Superior temporal gyrus (tissue), 1 donor: Measurements from ENCODE around the gene CLTB.
"Not testable (repeated sequence)": the region's sequence is repeated elsewhere in the genome, so short reads cannot be mapped to it uniquely, and the experiment has no call there.

Source experiments
- DNase-seq: peaks from one replicate; pipeline ENCODE4 v3.0.0-alpha.2; 2016; ENCODE audit errors: extremely low spot score

The CLTB gene, protein sequence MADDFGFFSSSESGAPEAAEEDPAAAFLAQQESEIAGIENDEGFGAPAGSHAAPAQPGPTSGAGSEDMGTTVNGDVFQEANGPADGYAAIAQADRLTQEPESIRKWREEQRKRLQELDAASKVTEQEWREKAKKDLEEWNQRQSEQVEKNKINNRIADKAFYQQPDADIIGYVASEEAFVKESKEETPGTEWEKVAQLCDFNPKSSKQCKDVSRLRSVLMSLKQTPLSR

DNA sequence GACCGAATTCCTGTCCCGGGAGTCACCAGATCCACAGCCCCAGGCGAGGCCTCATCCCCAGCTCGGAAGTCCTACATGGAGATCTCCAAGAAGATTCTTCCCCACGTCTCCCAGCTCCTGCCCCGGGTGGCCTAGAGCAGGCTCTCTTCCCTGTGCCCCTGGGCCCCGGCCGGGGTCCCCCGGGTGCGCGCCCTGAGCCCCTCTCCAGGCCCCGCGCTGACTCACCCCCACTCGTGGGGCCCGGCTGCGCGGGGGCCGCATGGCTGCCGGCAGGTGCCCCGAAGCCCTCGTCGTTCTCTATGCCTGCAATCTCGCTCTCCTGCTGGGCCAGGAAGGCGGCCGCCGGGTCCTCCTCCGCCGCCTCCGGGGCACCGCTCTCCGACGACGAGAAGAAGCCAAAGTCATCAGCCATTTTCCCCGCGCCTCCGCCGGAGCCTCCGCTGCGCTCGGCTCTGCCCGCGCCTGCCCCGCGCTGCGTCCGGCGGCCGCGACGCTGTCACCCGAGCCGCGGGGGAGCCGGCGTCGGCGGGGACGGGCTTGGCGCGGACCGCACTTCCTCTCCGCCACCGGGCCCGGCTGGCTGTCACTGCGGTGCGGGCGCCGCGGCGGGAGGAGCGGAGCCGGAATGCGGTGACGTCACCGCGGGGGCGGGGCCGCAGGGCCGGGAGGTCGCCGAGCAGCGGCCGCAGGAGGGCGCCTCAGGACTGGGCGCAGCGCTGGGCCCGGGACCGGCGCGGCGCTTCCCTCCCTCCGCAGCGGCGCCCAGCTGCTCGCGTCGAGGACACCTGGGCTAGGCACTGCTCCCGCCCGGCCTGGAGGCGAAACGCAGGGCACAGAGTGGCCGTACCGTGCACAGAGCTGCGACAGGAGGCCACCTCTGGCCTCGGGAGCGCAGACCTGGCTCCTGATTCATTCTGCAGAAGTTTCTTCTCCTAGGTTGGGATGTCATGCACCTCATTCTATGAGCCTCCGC lies at the start of gene CLTB:
Gene CLTB, minus strand, starts transcription at position 588 of the 973 bp plus-strand sequence. Its CDS starts 176 bp downstream, at position 412.
- DNase-seq = peak; percentile 83

DNA sequence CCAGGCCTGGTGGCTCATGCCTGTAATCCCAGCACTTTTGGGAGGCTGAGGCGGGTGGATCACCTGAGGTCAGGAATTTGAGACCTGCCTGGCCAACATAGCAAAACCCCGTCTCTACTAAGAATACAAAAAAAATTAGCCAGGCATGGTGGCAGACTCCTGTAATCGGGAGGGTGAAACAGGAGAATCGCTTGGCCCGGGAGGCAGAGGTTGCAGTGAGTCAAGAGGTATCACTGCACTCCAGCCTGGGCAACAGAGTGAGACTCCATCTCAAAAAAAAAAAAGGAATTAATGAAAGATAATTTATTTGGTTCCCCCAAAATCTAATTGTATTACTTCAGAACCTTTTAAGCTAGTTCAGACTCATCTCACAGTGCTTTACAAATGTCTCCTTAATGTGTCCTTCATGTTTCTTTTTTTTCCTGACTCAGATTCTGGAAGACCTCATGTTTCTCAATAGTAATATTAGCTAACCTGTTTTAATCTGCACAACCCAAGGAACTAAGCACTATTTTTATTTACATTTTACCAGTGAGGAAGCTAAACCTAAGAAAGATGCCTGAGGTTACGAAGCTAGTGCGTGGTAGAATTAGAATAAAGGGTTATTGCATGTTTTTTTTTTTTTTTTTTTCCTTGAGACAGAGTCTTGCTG lies 46.9 kb upstream of the CLTB start:
- no peak for DNase-seq

DNA sequence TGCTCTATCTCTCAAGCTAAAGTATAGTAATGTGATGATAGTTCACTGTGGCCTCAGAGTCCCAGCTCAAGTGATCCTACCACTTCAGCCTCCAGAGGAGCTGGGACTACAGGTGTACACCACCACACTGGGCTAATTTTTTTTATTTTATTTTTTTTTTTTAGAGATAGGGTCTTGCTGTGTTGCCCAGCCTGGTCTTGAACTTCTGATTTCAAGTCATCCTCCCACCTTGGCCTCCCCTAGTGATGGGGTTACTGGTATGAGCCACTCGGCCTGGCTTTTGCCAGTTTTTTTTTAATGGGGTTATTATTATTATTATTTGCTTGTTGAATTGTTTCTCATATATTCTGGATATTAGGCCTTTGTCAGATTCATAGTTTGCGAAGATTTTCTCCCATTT lies 45.0 kb upstream of the CLTB start:
- DNase-seq = no peak

DNA sequence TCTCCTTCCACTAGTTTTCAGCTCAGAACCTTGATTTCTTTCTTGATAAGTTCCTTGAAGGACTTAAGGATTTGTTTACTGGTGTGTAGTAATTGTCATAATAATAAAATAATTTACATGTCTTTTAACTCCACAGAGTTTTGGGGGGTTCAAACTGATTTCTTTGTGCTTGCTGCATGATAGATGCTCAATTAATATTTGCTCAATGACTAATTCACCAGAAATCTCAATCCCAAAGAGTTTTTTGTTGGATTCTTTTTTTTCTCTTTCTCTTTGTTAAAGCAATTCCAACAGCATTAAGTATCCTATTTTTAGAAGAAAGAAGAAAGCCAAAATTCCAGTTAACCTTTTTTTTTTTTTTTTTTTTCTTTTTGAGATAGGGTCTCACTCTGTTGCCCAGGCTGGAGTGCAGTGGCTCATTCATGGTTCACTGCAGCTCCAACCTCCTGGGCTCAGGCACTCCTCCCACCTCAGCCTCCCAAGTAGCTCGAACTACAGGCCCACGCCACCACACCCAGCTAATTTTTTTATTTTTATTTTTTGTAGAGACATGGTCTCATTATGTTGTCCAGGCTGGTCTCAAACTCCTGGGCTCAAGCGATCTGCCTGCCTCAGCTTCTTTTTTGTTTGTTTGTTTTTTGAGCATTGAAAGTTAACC lies 42.7 kb upstream of the CLTB start:
- no peak for DNase-seq

DNA sequence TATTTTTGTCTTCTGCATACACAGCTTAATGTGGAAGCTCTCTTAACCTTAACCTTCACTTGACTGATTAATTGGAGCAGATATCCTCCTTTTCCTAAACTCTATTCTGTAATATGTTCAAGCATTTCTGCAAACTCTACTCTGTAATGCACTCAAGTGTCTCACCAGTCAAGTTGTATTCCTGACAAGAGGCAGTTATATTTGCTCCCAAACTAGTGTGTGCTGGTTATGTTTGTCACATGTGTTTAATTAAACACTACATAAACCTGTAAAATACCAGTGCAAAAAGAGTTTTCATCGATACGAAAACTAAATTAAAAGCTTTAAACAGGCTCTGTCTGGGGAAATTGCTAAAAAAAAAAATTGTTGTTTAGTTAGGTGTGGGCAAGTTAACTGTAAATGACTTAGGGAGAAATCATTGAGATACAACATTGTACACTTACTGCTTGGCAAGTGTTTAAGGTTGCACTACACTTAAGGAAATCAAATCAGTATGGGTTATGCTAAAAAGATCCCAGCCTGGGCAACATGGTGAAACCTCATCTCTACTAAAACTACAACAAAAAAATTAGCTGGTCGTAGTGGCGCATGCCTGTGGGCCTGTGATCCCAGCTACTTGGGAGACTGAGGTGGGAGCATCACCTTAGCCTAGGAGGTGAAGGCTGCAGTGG lies 38.5 kb upstream of the CLTB start:
- DNase-seq = no peak

DNA sequence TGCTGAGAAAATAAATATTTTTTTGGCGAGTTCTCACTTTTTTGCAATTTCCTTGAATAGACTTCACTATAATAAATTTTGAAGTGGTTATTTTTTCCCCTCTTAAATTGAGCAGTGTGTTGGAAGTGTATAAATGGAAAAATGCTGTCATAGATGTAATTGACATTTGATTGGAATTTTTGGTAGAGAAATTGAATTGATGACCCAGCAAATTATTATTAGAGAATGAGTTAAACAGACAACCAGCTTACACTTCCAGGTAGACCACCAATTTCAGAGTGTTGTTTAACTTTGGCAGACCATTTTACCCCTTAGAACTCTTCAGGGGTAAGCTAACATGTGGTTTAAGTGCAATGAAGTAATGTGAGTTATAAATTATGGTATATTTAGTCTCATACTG lies 33.7 kb upstream of the CLTB start:
- DNase-seq = no peak

DNA sequence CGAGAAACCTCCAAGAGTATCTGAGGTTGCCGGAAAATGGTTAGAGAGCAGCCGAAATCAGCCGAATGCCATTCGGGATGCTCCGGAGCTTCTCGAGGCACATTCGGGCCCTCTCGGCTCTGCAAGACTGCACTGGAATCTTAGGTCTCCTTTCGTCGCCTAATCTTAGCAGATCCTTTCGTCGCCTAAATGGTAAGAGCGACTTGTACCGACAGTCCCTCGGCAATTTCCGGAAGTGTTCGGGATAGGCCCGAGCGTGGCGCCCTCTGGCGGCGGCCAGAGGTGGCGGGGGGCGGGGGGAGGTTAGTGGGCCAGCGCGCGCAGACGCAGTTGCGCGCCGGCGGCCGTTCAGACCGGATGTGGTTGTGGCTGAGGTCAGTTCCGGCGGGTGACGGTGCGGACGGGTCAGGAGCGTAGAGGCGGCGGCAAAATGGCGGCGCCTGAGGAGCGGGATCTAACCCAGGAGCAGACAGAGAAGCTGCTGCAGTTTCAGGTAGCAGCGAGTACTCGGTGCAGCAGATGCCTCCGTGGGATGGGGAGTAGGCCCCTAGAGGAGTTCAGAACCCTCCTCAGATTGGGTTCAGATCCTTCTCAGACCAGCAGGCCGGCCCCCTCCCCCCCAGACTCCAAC lies 31.8 kb upstream of the CLTB start, which contains the start of gene FAF2:
Gene FAF2, plus strand, starts transcription at position 408 of the 631 bp plus-strand sequence. Its CDS starts 23 bp downstream, at position 431.
- DNase-seq = peak; percentile 97

DNA sequence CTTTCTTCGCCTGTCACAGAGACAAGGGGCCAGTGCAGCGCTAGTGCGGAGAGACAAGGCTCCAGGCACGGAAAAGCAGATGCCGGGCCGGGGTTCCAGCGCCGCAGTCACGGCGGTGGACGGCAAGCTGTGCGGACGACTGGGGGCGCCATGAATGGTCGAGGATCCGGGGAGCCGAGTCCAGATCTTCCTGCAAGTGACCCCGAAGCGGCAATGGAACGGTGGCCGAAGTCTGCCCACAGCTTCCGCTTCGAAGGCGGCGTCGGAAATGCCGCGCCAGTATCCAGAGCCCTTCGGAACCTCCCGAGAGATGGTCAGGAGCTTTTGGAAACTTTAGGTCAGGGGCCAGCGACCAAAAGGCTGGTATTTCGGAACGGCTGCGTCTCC lies 31.2 kb upstream of the CLTB start:
- no peak for DNase-seq

DNA sequence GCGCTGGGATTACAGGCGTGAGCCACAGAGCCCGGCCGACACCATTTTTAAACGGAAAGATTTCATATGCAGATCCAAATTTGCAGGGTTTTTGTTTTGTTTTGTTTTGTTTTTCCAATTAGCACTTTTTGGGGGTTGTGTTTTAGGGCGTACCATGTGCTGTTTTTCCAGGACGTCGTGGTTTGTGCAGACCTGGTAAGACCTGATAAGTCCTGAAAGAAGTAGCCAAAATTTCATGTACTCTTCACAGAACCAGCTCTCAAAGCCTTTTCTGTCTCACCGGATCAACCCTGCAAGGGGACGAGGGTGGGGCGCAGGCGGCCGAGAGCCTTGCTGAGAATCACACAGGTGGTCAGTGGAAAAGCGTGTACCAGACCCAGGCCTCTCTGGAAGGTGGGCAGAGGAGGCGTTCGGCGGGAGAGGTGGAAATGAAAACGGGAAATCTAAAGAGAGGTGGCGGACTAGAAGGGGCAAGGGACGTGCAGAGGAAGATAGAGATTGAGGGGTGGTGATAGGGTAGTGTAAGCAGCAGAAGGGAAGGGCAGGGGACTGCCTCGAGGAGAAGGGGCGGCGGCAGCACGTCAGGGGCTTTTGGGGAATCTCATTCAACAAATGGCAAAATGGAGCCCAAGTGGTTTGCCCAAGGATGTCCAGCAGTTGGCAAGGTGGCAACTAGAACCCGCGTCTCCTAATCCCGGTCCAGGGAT lies 30.7 kb upstream of the CLTB start:
- no peak for DNase-seq

DNA sequence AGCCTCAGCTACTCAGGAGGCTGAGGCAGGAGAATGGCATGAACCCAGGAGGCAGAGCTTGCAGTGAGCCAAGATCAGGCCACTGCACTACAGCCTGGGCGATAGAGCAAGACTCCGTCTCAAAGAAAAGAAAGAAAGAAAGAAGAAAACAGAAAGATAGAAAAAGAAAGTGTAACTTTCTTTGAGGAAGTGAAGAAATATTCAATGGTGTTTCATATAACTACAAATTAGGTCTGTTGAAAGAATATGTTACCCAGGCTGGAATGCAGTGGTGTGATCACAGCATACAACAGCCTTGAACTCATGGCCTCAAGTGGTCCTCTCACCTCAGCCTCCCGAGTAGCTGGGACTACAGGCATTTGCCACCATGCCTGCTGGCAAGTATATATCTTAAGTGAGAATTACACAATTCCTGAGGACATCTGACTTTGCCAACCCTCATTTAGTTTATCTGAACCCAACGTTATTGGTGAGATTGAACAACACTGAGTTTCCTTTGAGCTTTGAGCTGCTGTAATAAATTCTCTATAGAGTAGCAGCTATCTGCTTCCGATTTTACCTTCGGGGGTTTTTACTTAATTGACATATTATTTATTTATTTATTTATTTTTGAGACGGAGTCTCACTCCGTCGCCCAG lies 29.8 kb upstream of the CLTB start:
- DNase-seq = no peak

DNA sequence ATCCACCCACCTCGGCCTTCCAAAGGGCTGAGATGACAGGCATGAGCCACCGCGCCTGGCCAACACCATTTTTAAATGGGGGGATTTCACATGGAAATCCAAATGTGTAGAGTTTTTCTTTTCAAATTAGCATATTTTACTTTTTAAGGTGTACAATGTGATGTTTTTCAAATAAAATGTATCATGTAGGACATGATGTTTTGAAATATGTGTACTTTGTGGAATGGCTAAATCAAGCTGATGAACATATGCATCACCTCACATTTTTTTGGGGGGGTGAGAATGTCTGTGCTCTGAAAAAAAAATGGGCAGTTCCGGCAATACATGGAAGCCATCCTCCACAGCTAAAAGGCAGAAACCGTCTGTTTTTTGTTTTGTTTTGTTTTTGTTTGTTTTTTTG lies 28.4 kb upstream of the CLTB start:
- DNase-seq = no peak

DNA sequence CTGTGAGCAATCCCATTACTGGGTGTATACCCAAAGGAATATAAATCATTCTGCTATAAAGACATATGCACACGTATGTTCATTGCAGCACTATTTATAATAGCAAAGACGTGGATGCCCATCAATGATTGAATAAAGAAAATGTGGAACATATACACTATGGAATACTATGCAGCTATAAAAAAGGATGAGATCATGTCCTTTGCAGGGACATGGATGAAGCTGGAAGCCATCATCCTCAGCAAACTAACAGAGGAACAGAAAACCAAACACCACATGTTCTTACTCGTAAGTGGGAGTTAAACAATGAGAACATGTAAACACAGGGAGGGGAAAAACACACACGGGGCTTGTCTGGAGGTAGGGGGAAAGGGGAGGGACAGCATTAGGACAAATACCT lies 26.6 kb upstream of the CLTB start:
- not testable (repeated sequence) for DNase-seq

DNA sequence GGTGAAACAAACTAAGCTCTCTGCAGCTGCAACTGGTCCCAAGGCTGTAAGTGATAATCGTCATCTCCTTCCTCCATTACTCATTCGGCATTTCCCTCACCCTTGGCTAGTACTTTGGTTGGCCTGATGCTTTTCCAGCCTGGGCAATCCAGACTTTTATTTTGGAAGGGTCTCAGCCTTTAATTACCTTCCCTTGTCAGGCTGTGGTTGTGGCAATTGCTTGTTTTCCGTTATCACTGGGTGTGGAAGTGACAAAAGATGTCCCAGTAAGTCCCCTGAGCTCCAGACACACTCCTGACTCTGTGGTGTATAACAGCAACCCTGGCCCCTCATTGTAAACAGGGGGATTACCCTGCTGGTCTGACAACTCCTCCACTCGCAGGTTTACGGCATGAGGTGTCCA lies 25.6 kb upstream of the CLTB start:
- no peak for DNase-seq

DNA sequence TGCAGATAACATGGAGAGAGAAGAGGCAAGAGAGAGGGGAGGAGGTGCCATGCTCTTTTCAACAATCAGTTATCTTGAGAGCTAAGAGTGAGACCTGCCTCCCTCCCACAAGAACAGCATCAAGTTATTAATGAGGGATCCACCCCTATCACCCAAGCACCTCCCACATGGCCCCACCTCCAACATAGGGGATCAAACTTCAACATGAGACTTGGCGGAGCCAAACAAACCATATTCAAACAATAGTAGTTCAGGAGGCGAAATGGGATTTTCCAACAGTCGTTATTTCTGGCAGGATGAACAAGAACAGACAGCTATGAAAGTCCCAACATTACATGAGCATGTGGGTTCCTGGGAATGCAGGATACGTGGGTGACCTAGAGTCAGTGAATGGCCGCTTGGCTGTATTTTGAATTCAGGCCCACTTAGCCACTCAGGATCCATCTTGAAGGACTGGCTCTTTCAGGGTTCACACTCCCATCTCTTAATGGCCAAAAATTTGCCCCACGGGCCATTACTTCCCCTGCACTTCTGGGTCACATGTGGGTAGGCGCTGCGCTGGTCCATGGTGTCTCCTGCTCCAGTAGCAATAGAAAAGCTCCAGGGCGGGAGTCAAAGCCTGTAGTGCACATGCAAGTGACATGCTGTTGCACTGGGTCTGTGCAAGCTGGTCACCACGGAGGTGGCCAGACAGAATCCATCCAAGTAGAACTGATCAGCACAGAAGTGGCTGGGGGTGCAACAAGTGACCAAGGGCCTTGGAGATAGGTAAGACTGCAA lies 24.8 kb upstream of the CLTB start:
- DNase-seq = no peak

DNA sequence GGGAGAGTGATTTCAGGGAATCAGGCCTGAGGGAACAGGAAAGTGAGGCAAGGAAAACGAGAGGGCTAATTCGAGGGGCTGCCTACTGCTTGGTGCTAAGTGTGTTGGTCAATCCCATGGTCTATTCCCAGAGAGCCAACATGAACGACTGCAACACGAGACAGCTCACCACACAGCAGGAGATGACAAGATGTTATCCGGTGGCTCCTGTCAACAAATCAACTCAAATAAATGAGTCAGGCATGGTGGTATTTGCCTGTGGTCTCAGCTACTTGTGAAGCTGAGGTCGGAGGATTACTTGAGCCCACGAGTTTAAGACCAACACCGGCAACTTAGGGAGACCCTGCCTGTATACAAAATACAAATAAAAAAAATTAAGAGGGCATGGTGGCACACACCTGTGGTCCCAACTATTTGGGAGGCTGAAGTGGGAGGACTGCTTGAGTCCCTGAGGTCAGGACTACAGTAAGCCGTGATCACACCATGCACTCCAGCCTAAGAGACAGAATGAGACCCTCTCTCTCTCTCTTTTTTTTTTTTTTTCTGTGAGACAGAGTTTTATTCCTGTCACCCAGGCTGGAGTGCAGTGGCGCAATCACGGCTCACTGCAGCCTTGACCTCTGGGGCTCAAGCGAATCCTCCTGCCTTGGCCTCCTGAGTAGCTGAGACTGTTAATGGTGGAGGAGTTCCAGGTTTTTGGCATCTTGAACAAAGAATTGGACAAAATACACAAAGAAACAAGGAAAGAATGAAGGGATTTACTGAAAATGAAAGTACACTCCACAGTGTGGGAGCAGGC lies 22.8 kb upstream of the CLTB start:
- no peak for DNase-seq

DNA sequence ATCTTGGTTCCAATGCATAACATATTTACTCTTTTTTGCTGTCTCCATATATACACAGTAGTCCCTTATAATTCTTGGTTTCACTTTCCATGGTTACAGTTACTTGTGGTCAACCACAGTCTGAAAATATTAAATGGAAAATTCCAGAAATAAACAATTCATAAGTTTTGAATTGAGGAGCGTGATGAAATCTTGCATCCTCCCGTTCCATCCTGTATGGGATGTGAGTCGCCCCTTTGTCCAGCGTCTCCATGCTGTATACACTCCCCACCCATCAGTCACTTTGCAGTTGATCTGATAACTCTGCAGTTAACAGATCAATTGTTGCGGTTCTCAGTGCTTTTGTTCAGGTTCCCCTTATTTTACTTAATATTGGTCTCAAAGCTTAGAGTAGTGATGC lies 20.3 kb upstream of the CLTB start:
- DNase-seq = no peak

DNA sequence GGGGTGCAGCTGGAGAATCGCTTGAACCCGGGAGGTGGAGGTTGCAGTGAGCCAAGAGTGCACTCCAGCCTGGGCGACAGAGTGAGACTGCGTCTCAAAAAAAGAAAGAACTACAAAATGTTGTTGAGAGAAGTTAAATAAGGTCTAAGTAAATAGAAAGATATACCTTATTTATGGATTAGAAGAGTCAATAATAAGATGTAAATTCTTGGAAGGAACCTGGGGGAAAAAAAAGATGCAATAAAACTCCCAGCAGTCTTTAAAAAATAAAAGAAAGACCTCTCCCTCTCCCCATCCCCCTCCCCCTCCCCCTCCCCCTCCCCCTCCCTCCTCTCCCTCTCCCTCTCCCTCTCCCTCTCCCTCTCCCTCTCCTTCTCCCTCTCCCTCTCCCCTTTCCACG lies 16.4 kb upstream of the CLTB start:
- no peak for DNase-seq

DNA sequence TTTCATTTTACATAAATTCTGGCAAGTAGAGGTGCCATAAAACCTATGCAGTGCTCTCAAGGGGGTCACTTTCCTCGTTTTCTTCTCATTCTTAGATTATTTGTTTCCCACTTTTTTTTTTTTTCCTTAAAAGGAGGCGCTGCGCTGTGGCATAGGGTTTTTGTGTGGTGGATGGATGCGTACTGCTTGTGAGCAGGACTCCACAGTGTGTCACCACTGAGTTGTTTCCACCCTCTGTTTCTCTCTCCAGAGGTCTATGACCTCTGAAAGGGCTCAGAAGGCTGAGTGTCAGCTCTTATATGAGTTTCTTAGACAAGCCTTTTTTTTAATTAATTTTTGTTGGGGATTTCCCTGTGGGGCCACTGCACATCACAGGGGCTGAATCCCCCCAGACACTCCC lies 13.6 kb upstream of the CLTB start:
- DNase-seq = no peak
